HepG2 (cell line): ENCODE measurements around the gene SAC3D1. TPM values are rescaled to one million over a fixed set of nuclear protein-coding genes. Genes with fewer than 3 reads are reported as not detected.

Experiments used
- HNF4G ChIP-seq, 2 experiments: sonication (generic) in 1 of 2; formaldehyde crosslinking in 1 of 2; IDR thresholded peaks; 2 replicates each; pipeline versions ENCODE4 v1.4.0 to v1.6.1; 2011 to 2020; ENCODE audit warnings: borderline replicate concordance in 2 of 2, low read depth in 2 of 2, mild to moderate bottlenecking in 2 of 2, low read length in 1 of 2, missing genetic modification reagents in 1 of 2, moderate library complexity in 1 of 2
- IKZF4 ChIP-seq: sonication (generic); formaldehyde crosslinking; IDR thresholded peaks from 2 replicates; pipeline ENCODE4 v1.5.1; 2020; ENCODE audit warnings: borderline replicate concordance, mild to moderate bottlenecking, low read depth, missing genetic modification reagents; ENCODE audit errors: not compliant biosample characterization
- PBX3 ChIP-seq: sonication (generic); formaldehyde crosslinking; IDR thresholded peaks from 2 replicates; pipeline ENCODE4 v1.8.1; 2023; ENCODE audit warnings: missing genetic modification reagents, inconsistent platforms, borderline replicate concordance
- POLR2A ChIP-seq, 2 experiments: IDR thresholded peaks; 2 replicates each; pipeline ENCODE4 v1.6.1; 2011; ENCODE audit warnings: low read depth in 2 of 2, low read length in 2 of 2, mild to moderate bottlenecking in 1 of 2, moderate library complexity in 1 of 2; ENCODE audit not compliant: insufficient read depth in 1 of 2
- REST ChIP-seq, 2 experiments: IDR thresholded peaks; 2 replicates each; pipeline ENCODE4 v1.6.1; 2011 to 2012; ENCODE audit warnings: low read length in 2 of 2, borderline replicate concordance in 1 of 2, low read depth in 1 of 2, mild to moderate bottlenecking in 1 of 2, moderate library complexity in 1 of 2
- ZBTB40 ChIP-seq, 2 experiments: fragments of 450-650 bp in 1 of 2; sonication (generic) in 1 of 2; formaldehyde crosslinking in 1 of 2; IDR thresholded peaks; 2 replicates each; pipeline versions ENCODE4 v1.6.1 to v1.8.0; 2016 to 2022; ENCODE audit warnings: antibody characterized with exemption in 1 of 2, mild to moderate bottlenecking in 1 of 2, missing genetic modification reagents in 1 of 2
- ZNF124 ChIP-seq: sonication (generic); formaldehyde crosslinking; IDR thresholded peaks from 2 replicates; pipeline ENCODE4 v1.4.0; 2020; ENCODE audit warnings: missing genetic modification reagents
- ZNF251 ChIP-seq: sonication (generic); formaldehyde crosslinking; IDR thresholded peaks from 2 replicates; pipeline ENCODE4 v1.9.0; 2021; ENCODE audit warnings: mild to moderate bottlenecking, missing genetic modification reagents
- ZNF574 ChIP-seq: sonication (generic); formaldehyde crosslinking; IDR thresholded peaks from 2 replicates; pipeline ENCODE4 v1.4.0; 2020; ENCODE audit warnings: missing genetic modification reagents
- ZNF766 ChIP-seq: sonication (generic); formaldehyde crosslinking; IDR thresholded peaks from 2 replicates; pipeline ENCODE4 v1.5.0; 2020; ENCODE audit warnings: missing genetic modification reagents, borderline replicate concordance
- ZSCAN12 ChIP-seq: sonication (generic); formaldehyde crosslinking; IDR thresholded peaks from 2 replicates; pipeline ENCODE4 v1.9.0; 2021; ENCODE audit warnings: mild to moderate bottlenecking, missing genetic modification reagents
- polyA plus RNA-seq, 8 experiments: library from polyadenylated mRNA; depleted of rRNA in 3 of 8; stranded (reverse) in 7 of 8; unstranded in 1 of 8; fragments of >200 nt; fragmentation: Illumina TruSeq in 4 of 8; extraction: Trizol in 4 of 8; gene quantifications; 2 replicates each; pipeline versions ENCODE4 v1.2.1 to v1.2.3, GENCODE V29; 2011 to 2016; ENCODE audit warnings: low read depth in 4 of 8, missing spikeins in 1 of 8, mixed read lengths in 1 of 8; ENCODE audit not compliant: insufficient read depth in 1 of 8
- total RNA-seq, 5 experiments: library from RNA; depleted of rRNA; stranded (reverse); fragments of >200 nt; fragmentation: Illumina TruSeq; extraction: Trizol; gene quantifications; 2 replicates each; pipeline ENCODE4 v1.2.3, GENCODE V29; 2016; ENCODE audit warnings: low read depth in 1 of 5

SAC3D1 gene
- total and polyA plus RNA-seq, 2 of the 13 experiments (the other 11 are each of a cell fraction or from before 2014, with no cell fraction given) = 7.4 to 36.3 TPM

GRCh38 chr11:65066315-65066714 is 25.3 kb downstream of the SAC3D1 start (continued):
- TF ChIP-seq ZBTB40 (IDR thresholded peaks at IDR 0.05) (no peak), ZBTB40 (CRISPR knock-in tag; IDR thresholded peaks at IDR 0.05) (no peak; the same call in 1 of the 2 replicates), ZNF124 (no peak), ZNF251 (CRISPR knock-in tag) (no peak), POLR2A (IDR thresholded peaks at IDR 0.05; ENCODE audit: insufficient read depth in 1 of 2, low read depth in 2 of 2, low read length in 2 of 2) (peak; percentile 27 to 41; a peak in 3 of 4 replicates), ZSCAN12 (CRISPR knock-in tag) (no peak), IKZF4 (CRISPR knock-in tag) (peak; percentile 67), REST (IDR thresholded peaks at IDR 0.05; ENCODE audit: borderline replicate concordance in 1 of 2, low read depth in 1 of 2, low read length in 2 of 2) (no peak), ZNF574 (CRISPR knock-in tag) (peak; percentile 41; the same call in 1 of the 2 replicates), ZNF766 (CRISPR knock-in tag) (no peak), PBX3 (CRISPR knock-in tag) (no peak), HNF4G (IDR thresholded peaks at IDR 0.05; ENCODE audit: borderline replicate concordance, low read depth, low read length) (no peak), HNF4G (CRISPR knock-in tag; IDR thresholded peaks at IDR 0.05; ENCODE audit: borderline replicate concordance, low read depth) (no peak)
